GM18517 (cell line): ENCODE measurements around the gene DOK3.
"Not testable (repeated sequence)": the region's sequence is repeated elsewhere in the genome, so short reads cannot be mapped to it uniquely, and the experiment has no call there.

Experiments
- ATAC-seq: cut with Tn5 transposase; IDR thresholded peaks from one replicate; pipeline ENCODE4 v1.9.1; 2021; ENCODE audit warnings: mild to moderate bottlenecking, moderate library complexity; ENCODE audit not compliant: unreplicated experiment

DOK3 gene

DNA sequence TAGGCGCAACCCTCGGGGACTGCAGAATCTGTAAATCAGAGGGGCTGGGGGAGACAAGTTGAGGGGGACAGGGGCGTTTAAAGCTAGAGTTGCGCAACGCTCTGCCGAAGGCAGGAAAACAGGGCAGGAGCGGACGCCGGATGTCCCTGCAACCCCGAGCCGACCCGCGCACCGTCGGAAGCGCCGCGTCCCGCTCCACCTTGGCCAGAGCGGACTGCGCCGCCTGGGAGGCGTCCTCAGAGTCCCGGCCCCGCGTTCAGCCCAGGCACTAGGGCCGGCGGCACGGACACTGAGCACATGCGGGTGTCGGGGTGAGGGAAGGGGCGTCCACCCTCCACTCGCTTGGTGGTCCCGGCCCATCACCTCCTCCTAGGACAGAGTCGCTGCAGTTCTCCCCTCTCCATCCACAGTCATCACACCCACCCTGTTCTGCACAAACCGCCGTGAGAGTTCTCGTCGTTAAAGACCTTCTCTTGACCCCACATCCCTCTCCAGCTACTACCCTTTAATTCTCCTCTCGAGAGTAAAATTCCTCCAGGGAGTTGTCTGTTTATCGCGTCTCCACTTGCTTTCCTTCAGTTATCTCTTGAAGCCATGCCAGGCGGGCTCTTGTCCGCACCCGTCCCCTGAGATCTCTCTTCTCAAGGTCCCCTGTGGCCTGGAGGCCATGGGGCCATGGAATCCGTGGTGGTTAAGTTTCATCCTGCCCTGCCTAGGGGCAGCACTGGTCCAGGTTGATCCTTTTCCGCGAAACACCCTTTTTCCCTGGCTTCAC is 11.4 kb downstream of the DOK3 start:
- ATAC-seq: no peak

DNA sequence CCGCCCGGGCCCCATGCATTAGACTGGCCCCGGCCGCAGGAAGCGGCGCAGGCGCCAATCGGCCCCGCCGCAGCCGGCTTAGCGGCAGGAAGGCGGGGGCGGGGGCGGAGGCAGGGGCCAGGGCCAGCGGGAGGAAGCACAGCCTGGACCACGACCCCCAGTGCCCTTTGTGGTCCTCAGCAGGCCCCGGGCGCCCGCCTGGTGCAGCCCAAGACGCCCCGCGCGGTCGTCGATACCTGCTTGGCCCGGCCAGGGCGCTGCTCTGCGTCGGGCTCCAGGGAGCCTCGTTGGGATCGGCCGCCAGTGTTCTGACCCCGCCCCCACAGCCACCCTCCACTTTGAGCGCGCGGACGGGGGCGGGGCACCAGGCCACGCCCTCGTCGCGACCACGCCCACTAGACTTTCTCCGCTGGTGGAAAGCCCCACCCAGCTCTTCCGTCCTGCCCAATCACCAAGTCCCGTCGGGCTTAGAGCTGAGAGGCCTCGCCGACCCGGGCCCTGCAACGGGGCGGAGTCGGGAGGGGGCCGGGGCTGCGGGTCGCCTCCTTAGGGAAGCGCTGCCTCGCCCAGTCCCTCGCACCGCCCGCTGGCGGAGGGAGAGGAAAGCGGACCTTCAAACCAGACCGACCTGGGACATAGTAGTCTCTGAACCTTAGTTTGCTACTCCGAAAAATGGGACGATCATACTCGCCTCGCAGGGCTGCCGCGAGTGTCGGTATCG is 12.2 kb downstream of the DOK3 start, which contains the start of gene PDLIM7:
Gene PDLIM7 (minus strand): TSS at position 313 of the 721 bp plus-strand sequence. CDS start 1,092 bp downstream, outside the sequence.
- peak; percentile 63 for ATAC-seq

DNA sequence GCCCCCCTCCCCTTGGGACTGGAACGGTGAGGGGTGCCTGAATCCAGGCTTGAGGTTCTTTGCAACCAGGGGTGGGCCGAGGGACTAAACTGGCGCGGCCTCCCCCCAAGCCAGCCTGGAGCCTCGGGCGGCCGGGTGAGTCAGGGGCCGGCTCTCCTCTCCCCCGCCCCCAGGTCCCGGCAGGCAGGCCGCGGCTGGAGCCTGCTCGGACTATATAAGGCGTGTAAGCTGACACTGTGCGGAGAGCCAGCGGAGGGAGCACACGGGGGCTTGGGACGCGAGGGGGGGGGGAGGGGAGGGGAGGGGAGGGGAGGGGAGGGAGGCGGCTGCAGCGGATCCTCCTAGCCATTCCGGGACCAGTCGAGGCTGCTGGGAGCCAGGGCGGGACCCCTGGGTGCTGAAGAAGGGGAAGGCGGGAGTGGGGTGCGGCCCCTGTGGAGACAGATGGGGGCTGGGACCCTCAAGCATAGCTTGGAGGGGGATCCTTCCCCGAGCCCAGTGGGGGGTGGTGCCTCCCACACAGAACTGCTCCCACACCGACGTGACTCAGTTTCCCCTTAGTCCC is 12.8 kb downstream of the DOK3 start:
- ATAC-seq: no peak

DNA sequence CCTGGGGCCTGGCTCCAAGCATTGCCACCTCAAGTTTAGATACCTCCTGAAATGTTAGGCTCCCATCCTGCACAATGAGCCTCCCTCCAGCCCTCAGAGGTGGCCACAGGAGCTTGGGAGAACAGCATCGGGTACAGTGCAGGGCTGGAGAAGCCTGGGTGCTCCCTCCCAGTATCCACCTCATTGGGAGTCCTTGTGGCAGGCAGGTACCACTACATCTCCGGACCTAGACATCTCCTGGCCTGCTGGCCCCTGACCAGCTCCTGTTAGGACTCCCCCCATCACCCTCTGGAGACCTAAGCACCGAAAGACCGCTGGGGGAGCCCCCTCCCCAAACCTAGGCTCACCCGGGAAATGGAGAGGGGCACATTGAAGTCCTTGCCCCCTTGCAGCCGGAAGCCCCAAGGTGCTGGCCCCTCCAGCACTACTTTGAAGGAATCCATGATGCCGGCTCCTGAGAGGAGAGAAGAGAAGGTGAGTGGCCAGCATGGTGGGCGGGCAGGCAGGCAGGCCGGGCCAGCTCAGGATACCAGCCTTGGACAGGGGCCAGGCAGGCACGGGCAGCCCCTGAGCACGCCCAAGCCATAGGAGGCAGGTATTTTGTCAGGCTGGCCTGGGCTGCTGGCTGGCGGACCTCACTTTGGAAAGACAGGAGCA is 13.4 kb downstream of the DOK3 start:
- no peak for ATAC-seq

DNA sequence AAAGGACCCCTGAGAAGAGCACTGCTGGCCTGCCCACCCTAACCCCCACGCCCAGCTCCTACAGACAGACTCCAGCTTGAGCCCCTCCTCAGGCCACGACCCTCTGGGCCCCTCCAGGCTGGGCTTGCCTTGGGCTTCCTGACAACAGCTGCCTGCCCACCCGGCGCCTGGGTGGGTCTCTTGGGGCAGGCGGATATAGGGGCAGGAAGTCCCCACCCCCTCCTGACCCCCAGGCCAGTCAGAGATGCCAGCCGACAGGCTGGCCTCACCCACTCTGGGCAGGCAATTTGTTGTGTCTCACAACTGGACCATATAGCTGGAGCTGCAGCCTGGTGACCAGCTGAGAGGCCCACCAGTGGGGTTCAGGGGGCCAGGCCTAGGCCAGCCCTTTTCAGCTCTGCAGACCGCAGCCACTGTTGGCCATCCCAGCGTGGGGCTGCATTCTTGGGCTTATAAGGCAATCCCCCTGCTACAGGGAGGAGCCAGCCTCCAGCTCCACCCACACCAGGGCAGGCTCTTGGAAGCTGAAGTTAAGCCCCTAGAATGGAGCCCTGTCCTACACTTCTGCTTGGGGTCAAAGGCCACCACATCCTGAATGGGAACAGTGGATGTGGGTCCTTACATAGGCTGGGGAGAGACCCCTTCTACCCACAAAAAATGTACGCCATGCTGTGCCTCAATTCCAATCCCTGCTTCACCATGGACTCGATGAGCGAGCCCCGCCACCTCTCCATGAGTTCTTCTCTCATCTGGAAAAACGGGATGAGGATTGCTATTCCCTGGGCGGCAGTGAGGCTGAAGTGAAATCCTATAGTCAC is 14.2 kb downstream of the DOK3 start:
- no peak for ATAC-seq

DNA sequence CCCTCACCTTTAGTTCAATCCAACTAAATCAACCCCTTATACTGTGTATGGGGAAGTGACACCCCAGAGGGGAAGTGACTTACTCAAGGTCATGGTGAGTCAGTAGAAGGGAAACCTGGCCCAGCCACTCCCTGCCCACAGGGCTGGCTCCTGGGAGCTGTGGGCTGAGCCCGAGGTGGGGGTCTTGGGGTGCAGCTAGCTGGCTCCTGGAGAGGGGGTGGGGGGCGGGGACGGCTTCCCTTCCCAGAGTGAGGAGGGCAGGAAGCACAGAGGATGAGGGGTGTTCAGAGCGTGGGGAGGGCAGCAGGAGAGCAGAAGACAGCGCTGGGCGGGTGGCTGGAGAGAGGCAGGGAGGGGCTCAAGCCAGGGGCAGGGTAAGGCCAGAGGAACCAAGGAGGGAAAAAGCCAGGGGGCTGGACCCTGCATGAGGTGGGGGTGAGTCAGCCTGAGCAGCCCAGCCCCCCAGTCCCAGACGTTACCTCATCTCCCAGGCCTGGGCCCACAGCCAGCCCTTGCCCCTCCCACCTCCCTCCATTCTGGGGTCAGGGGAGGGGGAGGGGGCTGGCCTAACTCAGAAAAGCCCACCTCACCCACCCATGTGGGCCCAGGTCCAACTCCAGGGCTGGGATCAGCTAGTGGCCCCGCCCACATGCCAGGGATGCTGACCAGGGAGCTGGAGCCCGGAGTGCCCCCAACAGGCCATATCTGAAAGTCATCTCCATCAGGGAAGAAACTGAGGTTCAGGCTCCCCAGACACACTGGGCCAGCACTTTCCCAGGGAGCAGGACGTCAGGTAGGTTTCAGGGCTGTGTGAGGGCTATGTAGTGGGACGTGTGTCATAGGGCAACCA is 15.1 kb downstream of the DOK3 start:
- no peak for ATAC-seq

DNA sequence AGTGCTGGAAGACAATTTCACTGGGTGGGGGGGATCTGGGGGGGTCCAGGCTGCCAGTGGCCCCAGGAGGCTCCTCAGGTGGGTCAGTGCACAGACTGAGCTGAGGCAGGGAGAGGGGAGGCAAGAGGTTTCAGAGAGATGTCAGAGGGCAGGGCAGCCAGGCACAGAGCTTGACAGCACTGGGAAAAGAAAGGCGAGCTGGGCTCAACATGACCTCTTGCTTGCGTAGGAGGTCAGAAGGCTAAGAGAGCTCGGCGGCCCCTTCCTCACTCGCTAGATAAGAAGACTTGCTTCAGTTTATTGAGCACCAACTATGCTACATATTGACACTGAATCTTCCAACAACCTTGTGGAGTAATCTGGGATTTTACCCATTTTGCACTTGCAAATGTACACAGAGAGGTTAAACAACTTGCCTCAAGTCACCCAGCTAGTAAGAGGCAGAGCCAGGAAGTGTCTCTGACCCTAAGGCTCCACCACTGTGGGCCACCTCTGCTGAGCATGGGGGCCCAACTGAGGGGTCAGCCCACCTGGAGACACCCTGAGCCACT is 15.8 kb downstream of the DOK3 start:
- ATAC-seq: no peak

DNA sequence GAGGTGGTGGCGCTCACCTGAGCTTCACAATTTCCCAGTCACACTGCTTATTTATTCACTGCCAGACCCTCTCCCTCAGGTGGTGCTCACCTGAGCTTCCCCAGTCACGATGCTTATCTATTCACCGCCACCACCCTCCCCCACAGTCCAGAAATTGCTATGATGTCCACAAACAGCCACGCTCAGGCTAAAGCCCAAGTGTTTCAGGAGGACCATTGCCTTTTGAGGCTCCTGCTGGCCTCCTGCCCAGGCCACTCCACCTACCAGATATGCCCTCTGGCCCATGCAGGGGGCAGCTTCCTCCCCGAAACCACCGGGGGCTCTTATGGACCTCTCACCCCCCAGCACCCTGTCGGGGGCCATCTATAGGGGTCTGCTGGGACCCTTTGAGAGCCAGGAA is 16.8 kb downstream of the DOK3 start:
- no peak for ATAC-seq

DNA sequence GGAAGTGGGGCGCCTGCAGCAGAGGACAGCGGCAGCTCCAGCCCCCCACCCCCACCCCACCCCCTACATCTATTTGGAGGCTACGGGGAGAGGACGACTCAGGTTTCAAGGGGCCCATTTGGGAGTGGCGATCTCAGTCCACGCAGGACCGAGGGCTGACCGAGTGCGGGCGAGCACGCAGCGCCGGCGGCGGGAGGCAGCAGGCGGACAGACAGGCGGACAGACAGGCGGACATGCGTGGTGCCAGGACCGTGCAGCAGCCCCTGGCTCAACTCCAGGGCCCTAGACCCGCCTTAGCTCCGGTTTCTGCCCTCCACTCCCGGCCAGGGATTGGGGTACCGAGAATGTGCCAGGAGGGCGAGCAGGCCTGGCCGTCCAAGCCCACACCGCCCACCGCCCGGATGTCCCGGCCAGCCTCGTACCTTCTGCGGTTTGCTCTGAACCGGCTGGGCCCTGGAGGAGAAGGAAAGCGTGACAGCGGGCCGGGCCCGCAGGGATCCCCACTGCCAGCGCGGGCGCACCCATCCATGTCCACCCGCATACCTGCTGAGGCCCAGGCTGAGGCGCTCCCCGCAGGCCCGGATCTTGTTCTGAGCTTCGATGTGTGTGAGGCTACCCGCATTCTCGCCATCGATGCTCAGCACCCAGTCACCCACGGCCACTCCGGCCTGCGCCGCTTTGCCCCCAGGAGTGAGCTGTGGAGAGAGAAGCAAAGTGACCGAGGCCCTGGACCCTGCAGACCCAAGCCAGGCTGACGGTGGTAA is 17.5 kb downstream of the DOK3 start:
- ATAC-seq: no peak

DNA sequence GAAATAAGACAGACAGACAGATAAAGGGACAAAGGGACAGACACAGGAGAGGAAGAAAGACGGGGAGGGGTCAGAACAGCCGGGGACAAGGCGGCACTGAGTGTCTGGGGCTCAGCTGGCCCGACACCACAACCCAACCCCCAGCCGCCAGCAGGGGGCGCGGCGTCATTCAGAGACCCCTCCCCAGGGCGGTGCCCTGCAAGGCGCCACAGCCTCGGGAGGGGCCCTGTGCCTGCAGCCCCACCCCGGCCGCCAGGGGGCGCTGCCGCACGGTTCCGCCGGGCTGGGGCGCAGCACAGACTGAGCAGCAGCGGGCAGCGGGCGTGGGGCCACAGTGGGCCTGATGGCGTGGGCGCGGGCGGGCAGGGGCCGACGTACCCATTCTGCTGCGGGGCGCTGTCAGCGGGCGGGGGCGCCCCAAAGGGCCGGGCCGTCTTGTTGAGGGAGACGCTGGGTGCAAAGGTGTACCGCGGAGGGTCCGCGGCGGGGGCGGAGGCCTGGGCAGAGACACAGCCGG is 18.1 kb downstream of the DOK3 start:
- no peak for ATAC-seq

DNA sequence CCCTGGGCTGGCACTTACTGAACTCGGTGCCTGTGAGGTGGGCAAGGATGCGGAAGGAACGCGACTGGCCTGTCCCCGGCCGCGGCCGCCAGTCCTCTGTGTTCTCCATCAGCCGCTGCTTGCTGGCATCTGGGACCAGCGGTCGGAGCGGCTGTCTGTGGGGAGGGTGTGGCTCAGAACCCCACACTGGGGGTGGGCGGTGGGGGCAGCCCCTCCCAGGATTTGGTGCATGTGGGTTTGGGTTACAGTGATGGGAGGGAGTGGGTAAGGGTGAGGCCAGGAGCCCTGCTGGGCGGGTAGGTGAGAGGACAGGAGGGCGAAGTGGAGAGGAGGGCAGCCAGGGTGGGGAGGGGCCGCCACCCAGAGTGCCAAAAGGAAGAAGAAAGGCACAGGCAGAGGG is 18.6 kb downstream of the DOK3 start:
- ATAC-seq: no peak

DNA sequence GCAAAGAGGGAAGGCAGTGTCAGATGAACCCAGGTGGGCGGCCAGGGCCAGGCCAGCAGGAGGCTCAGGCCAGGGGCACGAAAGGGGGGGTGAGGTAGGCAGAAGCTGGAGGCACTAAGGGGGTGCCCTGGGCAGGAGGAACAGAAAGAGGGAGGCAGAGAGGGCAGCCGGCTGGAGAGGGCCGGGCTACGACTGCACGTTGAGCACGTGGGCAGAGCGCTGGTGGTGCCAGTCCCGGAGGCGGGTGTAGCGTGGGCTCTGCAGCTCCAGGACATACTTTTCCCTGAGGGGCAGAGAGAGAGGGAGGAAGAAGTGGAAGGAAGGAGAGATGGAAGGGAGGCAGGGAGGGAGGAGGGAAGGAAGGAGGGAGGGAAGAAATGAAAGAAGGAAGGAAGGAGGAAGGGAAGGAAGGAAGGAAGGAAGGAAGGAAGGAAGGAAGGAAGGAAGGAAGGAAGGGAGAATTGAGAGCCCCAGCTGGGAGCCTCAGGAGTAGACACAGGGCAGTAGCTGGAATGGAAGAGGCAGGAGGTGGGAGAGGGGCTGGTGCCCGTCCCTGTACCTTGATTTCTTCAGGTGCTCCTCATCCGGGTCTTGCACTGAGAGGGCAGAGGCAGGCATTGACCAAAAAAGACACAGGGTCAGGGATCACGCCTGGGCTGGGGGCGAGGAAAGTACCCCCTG is 19.2 kb downstream of the DOK3 start:
- no peak for ATAC-seq

DNA sequence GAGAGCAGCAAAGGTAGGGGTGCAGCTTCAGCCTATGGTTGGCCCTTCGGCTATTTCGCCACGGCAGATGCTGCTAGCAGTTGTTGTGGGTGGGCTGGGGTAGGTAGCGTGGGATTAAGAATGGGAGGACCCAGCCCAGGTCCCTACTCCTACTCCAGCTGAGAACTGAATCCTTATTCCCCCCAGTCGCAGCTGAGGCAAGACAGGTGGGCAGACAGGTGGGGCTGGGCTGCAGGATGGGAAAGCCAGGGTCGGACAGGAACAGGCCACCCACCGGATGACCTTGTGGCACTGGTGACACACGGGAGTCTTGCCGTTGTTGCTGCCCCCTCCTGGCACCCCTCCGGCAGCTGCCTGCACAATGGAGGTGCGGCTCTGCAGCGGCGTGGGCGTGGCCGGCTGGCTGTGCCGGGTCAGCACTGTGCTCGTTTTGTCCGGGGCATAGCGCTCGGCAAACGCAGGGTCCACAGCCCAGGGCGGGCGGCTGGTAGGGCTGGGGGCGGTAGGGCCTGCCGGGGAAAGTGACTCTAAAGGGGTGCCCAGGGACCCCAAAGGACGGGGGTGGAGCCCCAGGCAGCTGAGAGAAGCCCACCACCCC is 20.4 kb downstream of the DOK3 start:
- no peak for ATAC-seq

DNA sequence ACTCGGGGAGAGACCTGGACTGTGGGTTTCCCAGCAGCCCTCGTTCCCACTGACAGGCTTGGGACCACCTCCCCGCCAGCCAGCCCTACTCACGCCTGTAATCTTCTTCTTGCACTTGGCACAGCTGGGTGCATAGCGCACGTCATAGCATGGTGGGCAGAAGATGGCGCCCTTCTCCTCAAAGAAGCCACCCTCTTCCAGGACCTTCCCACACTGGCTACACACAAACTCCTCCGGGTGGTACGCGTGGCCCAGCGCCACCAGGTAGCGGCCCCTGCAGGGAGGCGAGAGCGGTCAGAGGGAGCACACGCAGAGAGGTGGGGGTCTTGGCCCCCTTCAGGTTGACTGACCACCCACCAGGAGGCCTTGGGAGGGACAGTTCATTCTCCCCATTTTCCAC is 21.7 kb downstream of the DOK3 start:
- no peak for ATAC-seq

DNA sequence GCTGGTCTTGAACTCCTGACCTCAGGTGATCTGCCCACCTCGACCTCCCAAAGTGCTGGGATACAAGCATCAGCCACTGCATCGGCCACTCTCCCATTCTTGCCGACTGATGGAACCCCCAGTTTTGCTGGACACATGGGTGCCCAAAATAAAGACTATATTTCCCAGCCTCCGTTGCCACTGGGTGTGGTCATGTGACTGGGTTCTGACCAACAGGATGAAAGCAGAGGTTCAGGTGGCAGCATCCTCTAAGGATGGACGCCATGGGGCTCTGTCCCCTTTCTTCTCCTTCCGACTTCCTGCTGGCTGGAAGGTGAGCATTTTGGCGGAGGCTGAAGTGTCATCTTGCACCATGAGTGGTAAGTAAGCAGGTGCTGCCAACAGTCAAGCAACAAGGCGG is 22.5 kb downstream of the DOK3 start:
- no peak for ATAC-seq

DNA sequence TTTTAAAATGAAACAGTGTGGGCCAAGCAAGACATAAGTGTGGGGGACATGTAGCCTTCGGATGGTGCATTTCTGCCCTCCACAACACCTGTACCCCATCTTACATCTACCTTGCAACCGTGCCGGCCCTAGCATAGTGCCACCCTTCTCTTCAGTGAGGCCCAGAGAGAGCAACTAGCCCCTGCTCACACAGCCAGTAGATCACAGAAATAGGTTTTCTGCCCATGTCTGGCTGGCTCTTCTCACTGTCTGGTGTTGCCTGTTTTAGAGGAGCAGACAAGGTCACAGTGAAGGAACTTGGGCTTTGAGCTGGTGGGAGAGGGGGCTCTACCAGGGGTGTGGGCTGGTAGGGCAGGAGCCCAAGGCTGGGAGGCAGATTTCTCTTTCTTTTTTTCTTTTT is 23.4 kb downstream of the DOK3 start:
- no peak for ATAC-seq

DNA sequence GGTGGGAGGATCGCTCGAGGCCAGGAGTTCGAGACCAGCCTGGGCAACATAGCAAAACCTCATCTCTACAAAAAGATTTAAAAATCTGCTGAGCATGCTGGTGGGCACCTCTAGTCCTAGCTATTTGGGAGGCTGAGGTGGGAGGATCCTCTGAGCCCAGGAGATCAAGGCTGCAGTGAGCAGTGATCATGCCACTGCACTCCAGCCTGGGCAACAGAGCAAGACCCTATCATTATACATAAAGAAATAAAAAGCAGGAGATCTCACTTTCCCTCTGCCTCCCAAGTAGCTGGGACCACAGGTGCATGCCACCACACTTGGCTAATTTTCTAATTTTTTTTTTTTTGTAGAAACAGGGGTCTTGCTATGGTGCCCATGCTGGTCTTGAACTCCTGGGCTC is 23.9 kb downstream of the DOK3 start:
- not testable (repeated sequence) for ATAC-seq
